Measurements from ENCODE around the gene SHISA3.
A peak's percentile ranks its signal among the peaks of the same experiment; 100 is the strongest.

The SHISA3 gene

DNA sequence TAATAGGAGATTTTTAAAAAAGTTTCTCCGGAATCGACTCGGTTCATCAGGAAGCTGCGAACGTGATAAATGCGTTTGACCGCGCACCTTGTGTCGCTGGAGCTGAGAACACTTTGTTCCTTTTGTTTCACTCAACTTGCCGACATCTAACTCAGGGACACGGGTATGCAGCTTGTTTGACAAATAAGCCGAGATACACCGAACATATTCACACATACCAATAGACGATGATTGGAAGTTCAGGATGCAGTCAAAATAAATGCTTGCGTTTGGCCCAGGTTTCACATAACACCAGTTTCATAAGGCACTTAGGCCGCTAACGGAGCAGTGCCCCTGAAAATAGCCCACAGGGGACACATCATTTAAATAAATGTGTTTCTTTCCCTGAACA, 932 bp upstream of the SHISA3 start:
- TF ChIP-seq, protein P1, sequence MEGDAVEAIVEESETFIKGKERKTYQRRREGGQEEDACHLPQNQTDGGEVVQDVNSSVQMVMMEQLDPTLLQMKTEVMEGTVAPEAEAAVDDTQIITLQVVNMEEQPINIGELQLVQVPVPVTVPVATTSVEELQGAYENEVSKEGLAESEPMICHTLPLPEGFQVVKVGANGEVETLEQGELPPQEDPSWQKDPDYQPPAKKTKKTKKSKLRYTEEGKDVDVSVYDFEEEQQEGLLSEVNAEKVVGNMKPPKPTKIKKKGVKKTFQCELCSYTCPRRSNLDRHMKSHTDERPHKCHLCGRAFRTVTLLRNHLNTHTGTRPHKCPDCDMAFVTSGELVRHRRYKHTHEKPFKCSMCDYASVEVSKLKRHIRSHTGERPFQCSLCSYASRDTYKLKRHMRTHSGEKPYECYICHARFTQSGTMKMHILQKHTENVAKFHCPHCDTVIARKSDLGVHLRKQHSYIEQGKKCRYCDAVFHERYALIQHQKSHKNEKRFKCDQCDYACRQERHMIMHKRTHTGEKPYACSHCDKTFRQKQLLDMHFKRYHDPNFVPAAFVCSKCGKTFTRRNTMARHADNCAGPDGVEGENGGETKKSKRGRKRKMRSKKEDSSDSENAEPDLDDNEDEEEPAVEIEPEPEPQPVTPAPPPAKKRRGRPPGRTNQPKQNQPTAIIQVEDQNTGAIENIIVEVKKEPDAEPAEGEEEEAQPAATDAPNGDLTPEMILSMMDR (IDR thresholded peaks at IDR 0.05; ENCODE audit: low read depth, low read length), result no peak
- no peak for TF ChIP-seq MAX (IDR thresholded peaks at IDR 0.05; ENCODE audit: low read depth, low read length)
- TF ChIP-seq MYC (IDR thresholded peaks at IDR 0.05; ENCODE audit: low read depth, low read length), result no peak
- TF ChIP-seq POLR2A (IDR thresholded peaks at IDR 0.05; ENCODE audit: extremely low read depth, insufficient read length), result no peak
- H3K4me3 ChIP-seq (ENCODE audit: low read depth, low read length), result no peak overlapping the region
- no peak for DNase-seq (ENCODE audit: low read depth)

DNA sequence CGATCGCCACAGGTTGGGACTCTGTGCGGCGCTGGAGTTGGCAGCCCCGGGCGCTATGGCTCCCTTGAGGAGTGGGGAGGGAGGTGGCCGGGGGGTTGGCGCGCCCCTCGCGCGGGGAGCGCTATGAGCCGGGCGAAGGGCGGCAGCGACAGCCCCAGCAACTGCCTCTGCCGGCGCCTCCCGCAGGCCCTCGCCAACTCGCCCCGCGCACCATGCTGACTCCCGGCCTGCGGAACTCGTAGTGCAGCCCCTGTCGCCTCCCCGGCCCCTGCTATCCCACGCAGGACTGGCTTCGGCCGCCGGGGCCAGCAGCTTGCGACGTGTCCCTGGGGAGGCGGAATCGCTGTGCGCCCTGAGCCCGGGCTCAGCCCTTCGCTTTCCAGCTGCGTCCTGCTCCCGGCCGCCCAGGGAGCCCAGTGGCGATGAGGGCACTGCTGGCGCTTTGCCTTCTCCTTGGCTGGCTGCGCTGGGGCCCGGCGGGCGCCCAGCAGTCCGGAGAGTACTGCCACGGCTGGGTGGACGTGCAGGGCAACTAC, 415 bp downstream of the SHISA3 start:
- TF ChIP-seq POLR2A (IDR thresholded peaks at IDR 0.05; ENCODE audit: extremely low read depth, insufficient read length) (no peak), MAX (IDR thresholded peaks at IDR 0.05; ENCODE audit: low read depth, low read length) (no peak)
- TF ChIP-seq, protein P1 (IDR thresholded peaks at IDR 0.05; ENCODE audit: low read depth, low read length), result no peak
- H3K4me3 ChIP-seq (ENCODE audit: low read depth, low read length), result no peak overlapping the region
- peak; percentile 21 for DNase-seq (ENCODE audit: low read depth)

DNA sequence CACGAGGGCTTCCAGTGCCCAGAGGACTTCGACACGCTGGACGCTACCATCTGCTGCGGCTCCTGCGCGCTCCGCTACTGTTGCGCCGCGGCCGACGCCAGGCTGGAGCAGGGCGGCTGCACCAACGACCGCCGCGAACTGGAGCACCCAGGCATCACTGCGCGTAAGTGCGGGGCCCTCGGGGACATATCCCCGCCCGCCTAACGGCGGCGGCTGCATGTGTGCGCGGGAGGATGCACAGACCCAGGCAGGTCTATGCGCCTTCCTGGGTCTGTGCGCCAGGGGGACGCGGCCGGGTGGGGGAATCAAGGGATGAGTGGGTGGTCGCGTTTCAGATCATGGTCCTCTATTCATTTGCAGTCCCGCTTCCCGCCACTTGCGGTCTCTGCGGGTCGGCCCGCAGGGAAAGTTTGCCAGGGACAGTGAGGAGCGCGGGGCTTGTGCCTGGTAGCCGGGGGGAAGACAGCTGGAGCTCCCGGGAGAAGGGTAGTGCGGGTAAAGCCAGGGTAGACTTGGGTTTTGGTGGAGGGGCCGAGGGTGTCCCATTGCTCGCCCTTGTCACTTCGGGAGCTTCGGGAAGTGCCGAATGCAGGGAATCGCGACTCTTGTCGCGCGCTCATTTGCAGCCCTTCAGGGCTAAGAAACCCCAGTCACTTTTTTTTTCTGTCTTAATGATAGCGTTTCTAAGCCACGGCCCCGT, 1.0 kb downstream of the SHISA3 start:
- no peak overlapping the region for H3K4me3 ChIP-seq (ENCODE audit: low read depth, low read length)
- TF ChIP-seq MYC (IDR thresholded peaks at IDR 0.05; ENCODE audit: low read depth, low read length) (no peak), POLR2A (IDR thresholded peaks at IDR 0.05; ENCODE audit: extremely low read depth, insufficient read length) (no peak), MAX (IDR thresholded peaks at IDR 0.05; ENCODE audit: low read depth, low read length) (no peak)
- TF ChIP-seq, protein P1 (IDR thresholded peaks at IDR 0.05; ENCODE audit: low read depth, low read length), result no peak
- peak; percentile 29 for DNase-seq (ENCODE audit: low read depth)

DNA sequence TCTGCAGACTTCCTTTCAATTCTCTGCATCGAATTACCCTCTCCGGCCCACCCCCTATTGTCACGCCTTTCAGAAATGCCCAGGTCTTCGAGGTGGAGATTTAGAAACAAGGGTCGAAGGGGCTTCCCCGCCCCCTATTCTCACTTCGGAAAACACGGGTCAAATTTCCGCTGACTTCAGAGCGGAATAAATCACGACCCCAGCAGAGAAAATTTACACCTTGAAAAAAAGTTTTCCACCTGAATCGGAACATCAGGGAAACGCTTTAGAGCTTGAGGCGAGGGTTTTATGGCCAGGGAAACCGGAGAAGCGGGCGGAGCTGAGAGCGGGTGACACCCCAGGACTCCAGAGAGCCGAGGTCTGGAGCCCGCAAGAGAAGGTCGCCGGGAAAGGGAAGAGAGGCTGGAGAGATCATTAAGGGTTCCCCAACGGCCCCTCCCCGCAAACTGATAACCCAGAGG, 1.6 kb downstream of the SHISA3 start:
- TF ChIP-seq, protein P1 (IDR thresholded peaks at IDR 0.05; ENCODE audit: low read depth, low read length), result no peak
- TF ChIP-seq MYC (IDR thresholded peaks at IDR 0.05; ENCODE audit: low read depth, low read length) (no peak), POLR2A (IDR thresholded peaks at IDR 0.05; ENCODE audit: extremely low read depth, insufficient read length) (no peak), MAX (IDR thresholded peaks at IDR 0.05; ENCODE audit: low read depth, low read length) (no peak)
- no peak for DNase-seq (ENCODE audit: low read depth)
- H3K4me3 ChIP-seq (ENCODE audit: low read depth, low read length), result no peak overlapping the region

DNA sequence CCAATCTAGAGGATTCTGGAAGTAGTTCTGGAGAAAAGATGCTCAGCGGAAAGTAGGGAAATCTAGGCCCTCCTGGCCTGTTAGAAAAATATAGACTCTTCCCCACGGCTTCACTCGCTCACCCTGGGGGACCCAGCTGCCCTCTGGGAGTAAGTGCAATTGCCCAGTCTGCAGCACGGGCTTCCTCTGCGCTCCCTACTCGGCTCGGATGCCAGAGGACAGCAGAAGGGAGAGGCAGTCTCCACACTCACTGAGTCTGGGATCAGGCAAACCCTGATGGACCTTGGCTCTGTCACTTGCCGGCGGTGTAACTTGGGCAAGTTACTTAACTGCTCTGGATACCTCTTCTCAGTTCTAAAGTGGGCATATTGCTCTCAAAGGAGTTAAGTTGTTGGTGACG, 2.1 kb downstream of the SHISA3 start:
- no peak for DNase-seq (ENCODE audit: low read depth)
- no peak overlapping the region for H3K4me3 ChIP-seq (ENCODE audit: low read depth, low read length)
- no peak for TF ChIP-seq POLR2A (IDR thresholded peaks at IDR 0.05; ENCODE audit: extremely low read depth, insufficient read length)
- no peak for TF ChIP-seq MYC (IDR thresholded peaks at IDR 0.05; ENCODE audit: low read depth, low read length)
- TF ChIP-seq MAX (IDR thresholded peaks at IDR 0.05; ENCODE audit: low read depth, low read length), result no peak
- TF ChIP-seq, protein P1 (IDR thresholded peaks at IDR 0.05; ENCODE audit: low read depth, low read length), result no peak
